Kasumi-1 (cell line): ENCODE data around the gene PCDHGA7.
"Not testable (repeated sequence)": the region's sequence is repeated elsewhere in the genome, so short reads cannot be mapped to it uniquely, and the experiment has no call there.

ENCODE experiments used
- DNase-seq, 2 experiments: peaks; one replicate each; lab custom pipeline; 2025; lab: John Stamatoyannopoulos, UW

The PCDHGA7 gene

DNA sequence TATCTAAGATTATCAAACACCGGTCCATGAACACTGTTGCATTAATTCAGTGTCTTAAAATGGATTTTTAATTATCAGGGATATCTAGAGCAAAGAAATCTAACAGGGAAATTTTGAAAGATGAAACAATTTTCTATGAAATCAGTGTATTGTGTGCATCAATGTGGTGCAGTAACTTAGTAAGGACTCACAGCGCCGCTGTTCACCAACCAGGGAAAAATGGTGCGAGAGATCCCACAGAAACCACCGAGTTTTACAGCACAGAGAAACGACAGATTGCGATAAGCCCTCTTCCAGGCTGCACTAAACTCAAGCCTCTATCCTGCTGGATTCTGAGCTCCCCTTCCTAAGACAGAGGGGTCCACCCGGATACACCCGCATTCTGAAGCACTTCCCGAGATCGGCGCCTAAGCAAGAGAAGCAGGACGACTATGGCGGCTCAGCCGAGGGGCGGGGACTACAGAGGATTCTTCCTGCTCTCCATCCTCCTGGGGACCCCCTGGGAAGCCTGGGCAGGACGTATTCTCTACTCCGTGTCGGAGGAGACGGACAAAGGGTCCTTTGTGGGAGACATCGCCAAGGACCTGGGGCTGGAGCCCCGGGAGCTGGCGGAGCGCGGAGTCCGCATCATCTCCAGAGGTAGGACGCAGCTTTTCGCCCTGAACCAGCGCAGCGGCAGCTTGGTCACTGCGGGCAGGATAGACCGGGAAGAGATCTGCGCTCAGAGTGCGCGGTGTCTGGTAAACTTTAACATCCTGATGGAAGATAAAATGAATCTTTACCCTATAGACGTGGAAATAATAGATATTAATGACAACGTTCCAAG, at the start of gene PCDHGA7:
PCDHGA7 (plus strand) TSS at position 274 of the 826 bp plus-strand sequence; CDS start at position 432, 158 bp downstream.
- DNase-seq: no peak

DNA sequence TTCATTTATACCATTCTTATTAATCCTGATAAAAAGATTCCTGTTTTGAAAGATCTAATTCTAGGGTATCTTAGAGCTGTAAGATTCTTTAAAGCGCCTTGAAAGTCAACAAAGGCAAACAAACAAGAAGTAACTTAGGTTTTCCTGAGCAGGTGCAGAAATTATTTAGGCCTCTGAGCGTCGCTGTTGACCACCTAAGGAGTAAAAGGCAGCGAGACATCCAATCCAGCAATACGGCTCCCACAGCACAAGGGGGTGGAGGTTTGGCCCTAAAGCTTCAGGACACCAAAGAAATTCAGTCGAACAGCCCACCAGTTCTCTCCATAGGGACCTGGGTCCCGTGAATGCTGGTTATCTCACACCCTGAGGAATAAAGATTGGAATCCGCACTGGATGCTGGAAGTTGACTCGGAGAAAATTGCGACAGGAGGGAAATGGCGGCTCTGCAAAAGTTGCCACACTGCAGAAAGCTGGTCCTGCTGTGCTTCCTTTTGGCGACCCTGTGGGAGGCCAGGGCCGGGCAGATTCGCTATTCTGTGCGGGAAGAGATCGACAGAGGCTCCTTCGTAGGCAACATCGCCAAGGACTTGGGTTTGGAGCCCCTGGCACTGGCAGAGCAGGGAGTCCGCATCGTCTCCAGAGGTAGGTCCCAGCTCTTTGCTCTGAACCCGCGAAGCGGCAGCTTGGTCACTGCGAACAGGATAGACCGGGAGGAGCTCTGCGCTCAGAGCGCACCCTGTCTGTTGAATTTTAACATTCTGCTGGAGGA, 43.8 kb upstream of the PCDHGA7 start, which contains the start of gene PCDHGA2:
PCDHGA2 (plus strand) TSS at position 223 of the 769 bp plus-strand sequence.
- no peak for DNase-seq

GRCh38 chr5:141340781-141341354, 41.7 kb upstream of the PCDHGA7 start:
- not testable (repeated sequence) for DNase-seq

DNA sequence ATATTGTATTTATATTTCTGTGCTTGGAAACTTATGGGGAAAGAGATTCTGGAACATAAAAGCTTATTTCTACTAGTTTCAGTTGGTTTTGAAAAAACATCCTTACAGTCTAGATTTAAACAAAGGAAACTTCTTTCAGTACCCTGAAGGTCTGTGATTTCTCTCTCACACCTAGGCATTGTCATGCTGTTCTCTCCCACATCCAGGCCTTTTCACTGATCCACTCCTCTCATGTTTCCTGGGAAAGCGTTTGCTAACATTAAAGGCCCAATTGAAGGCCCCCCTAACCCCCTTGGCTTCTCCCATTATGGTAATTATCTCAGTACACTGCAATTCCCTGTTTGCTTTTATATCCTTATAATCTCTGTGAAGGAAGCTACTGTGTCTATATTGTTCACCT, 39.8 kb upstream of the PCDHGA7 start:
- no peak for DNase-seq

DNA sequence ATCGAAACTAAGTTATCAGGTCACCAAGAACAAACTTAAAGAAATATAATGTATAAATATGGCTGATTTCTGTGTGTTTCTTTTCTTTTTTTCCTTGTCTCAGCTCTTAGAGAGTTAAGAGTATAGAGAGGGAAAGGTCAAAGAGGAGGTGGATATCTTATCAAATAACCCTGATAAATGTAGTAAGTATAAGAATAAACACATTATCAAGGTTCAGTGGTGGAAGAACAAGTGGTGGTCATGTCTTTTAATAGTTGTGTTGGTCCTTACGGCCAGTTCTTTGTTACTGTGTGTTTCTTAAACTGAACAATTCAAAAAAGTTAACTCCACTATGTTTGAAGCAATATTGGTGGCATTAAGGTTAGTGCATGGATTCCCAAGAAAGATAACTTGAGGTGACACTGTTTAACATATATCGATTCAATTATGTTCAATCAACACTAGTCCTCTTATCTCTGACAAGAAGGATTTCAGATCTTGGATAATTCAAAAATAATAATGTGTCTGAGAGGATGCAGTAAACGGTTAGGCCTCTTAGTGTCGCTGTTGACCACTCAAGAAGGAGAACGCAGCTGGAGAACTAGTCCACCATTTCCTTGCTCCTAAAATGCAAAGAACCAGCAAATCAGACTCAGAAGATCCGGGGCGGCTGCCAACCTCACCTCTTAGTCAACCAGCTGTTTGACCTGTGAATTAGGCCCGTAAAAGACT, 39.1 kb upstream of the PCDHGA7 start, which contains the start of gene PCDHGA3:
PCDHGA3 (plus strand) TSS at position 588 of the 711 bp plus-strand sequence. CDS start 205 bp downstream, outside the sequence.
- DNase-seq: no peak

DNA sequence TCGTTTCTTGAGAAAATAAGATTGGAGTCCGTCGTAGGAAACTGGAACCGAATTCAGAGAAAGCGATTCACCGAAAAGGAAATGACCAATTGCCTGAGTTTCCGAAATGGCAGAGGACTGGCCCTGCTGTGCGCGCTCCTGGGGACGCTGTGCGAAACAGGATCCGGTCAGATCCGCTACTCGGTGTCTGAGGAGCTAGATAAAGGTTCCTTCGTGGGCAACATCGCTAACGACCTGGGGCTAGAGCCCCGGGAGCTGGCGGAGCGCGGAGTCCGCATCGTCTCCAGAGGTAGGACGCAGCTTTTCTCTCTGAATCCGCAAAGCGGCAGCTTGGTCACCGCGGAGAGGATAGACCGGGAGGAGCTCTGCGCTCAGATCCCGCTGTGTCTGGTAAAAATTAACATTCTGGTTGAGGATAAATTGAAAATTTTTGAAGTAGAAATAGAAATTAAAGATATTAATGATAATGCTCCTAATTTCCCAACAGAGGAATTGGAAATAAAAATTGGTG, 38.5 kb upstream of the PCDHGA7 start:
- DNase-seq: no peak

GRCh38 chr5:141345327-141345726, 37.2 kb upstream of the PCDHGA7 start:
- DNase-seq: no peak

DNA sequence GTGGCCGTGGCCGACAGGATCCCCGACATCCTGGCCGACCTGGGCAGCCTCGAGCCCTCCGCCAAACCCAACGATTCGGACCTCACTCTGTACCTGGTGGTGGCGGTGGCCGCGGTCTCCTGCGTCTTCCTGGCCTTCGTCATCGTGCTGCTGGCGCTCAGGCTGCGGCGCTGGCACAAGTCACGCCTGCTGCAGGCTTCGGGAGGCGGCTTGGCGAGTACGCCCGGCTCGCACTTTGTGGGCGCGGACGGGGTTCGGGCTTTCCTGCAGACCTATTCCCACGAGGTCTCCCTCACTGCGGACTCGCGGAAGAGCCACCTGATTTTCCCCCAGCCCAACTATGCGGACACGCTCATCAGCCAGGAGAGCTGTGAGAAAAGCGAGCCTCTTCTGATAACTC, 36.5 kb upstream of the PCDHGA7 start:
- not testable (repeated sequence) for DNase-seq

GRCh38 chr5:141349917-141350619, 32.5 kb upstream of the PCDHGA7 start, which contains the start of gene PCDHGB1:
TSS of gene PCDHGB1 (plus strand) at chr5:141350099. CDS start at chr5:141350261, 162 bp downstream.
- no peak for DNase-seq

DNA sequence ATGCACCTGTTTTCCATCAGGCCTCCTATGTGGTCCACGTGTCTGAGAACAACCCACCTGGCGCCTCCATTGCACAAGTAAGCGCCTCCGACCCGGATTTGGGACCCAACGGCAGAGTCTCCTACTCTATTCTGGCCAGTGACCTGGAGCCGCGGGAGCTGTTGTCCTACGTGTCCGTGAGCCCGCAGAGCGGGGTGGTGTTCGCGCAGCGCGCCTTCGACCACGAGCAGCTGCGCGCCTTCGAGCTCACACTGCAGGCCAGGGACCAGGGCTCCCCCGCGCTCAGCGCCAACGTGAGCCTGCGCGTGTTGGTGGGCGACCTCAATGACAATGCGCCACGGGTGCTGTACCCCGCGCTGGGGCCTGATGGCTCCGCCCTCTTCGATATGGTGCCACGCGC, 31.0 kb upstream of the PCDHGA7 start:
- no peak for DNase-seq

- DNase-seq: no peak
Observed at GRCh38 chr5:141354900-141355469, 27.6 kb upstream of the PCDHGA7 start, which contains the start of gene PCDHGA4. TSS of gene PCDHGA4 (plus strand) at chr5:141355021. CDS start at chr5:141355108, 87 bp downstream.

DNA sequence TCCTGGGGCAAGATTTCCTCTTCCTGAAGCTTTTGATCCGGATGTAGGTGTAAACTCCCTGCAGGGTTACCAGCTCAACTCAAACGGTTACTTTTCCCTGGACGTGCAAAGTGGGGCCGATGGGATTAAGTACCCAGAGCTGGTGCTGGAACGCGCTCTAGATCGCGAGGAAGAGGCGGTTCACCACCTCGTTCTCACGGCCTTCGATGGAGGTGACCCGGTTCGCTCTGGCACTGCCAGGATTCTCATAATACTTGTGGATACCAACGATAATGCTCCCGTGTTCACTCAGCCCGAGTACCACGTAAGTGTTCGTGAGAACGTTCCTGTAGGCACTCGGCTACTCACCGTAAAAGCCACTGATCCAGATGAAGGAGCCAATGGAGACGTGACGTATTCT, 26.9 kb upstream of the PCDHGA7 start:
- DNase-seq: no peak

DNA sequence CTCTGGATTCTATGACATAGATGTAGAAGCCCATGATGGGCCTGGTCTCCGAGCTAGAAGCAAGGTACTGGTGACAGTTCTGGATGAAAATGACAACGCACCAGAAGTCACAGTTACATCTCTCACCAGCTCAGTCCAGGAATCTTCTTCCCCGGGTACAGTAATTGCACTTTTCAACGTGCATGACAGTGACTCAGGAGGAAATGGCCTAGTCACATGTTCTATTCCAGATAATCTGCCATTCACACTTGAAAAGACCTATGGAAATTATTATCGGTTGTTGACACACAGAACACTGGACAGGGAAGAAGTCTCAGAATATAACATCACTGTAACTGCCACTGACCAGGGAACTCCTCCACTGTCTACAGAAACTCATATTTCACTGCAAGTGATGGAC, 26.4 kb upstream of the PCDHGA7 start:
- DNase-seq: no peak

- DNase-seq: no peak
Observed at GRCh38 chr5:141356950-141357349, 25.6 kb upstream of the PCDHGA7 start.

- DNase-seq: no peak
Observed at GRCh38 chr5:141359790-141360426, 22.6 kb upstream of the PCDHGA7 start, which contains the start of gene PCDHGB2. TSS of gene PCDHGB2 (plus strand) at chr5:141359994. CDS start at chr5:141360136, 142 bp downstream.

DNA sequence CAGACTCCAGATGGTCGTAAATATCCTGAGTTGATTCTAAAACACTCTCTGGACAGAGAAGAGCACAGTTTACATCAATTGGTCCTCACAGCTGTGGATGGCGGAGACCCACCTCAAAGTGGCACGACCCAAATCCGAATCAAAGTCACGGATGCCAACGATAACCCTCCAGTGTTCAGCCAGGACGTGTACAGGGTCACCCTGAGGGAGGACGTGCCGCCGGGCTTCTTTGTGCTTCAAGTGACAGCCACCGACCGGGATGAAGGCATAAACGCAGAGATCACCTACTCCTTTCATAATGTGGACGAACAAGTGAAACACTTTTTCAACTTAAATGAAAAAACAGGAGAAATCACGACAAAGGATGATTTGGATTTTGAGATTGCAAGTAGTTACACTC, 21.9 kb upstream of the PCDHGA7 start:
- no peak for DNase-seq

GRCh38 chr5:141362719-141363118, 19.8 kb upstream of the PCDHGA7 start:
- DNase-seq: no peak

DNA sequence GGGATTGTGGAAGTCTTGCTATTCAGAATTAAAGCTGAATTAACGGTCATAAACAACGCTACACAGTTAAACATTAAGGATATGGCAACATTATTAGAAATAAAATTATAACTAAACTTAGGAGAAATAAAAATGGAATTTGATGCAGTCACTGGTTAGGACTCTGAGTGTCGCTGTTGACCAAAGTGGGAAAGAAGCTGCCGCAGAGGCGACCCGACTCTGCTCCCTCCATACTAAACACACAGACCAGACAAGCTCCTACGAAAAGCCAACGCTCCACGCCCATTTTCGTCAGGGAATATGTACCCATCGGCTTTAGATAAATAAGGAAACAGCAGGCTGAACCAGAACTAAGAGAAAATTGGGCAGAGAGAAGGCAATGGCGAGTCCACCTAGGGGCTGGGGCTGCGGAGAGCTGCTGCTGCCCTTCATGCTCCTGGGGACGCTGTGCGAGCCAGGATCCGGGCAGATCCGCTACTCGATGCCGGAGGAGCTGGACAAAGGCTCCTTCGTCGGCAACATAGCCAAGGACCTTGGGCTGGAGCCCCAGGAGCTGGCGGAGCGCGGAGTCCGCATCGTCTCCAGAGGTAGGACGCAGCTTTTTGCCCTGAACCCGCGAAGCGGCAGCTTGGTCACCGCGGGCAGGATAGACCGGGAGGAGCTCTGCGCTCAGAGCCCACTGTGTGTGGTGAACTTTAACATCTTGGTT, 18.4 kb upstream of the PCDHGA7 start, which contains the start of gene PCDHGA5:
PCDHGA5 (plus strand) TSS at position 211 of the 709 bp plus-strand sequence; CDS start at position 380, 169 bp downstream.
- DNase-seq: no peak
